Colonic mucosa (tissue), 4 donors: Measurements from ENCODE around the gene N4BP2. TPM values are rescaled to one million over a fixed set of nuclear protein-coding genes. Genes with fewer than 3 reads are reported as not detected.

Source experiments
- DNase-seq: peaks from one replicate; pipeline ENCODE4 v3.0.0-alpha.2; 2020
- H3K27ac ChIP-seq: fragments of 200-600 bp; one replicate; pipeline ENCODE4 v1.8.0; 2021
- H3K27me3 ChIP-seq: fragments of 200-600 bp; one replicate; pipeline ENCODE4 v1.8.0; 2021
- H3K36me3 ChIP-seq: fragments of 200-600 bp; one replicate; pipeline ENCODE4 v1.8.0; 2021
- H3K4me1 ChIP-seq: fragments of 200-600 bp; one replicate; pipeline ENCODE4 v1.8.0; 2021; ENCODE audit warnings: mild to moderate bottlenecking
- H3K4me3 ChIP-seq: fragments of 200-600 bp; one replicate; pipeline ENCODE4 v1.8.0; 2021
- H3K9ac ChIP-seq, 2 donors: one replicate each; pipeline ENCODE4 v1.7.0; 2013; ENCODE audit warnings: control low read depth in 2 of 2, low read depth in 2 of 2, low read length in 2 of 2
- H3K9me3 ChIP-seq: fragments of 200-600 bp; one replicate; pipeline ENCODE4 v1.8.0; 2021
- CTCF ChIP-seq: fragments of 200-600 bp; IDR thresholded peaks from one replicate; pipeline ENCODE4 v1.8.0; 2022; ENCODE audit warnings: antibody characterized with exemption, mild to moderate bottlenecking
- intact Hi-C: fragments of 100-400 bp; cut with DNase I; formaldehyde crosslinking; loops from one replicate; pipeline ENCODE4 v1.14.1; 2022
- total RNA-seq, 2 donors: library from RNA; stranded (reverse); fragmentation: NEBNext Ultra II Directional in 1 of 2; extraction: Animal tissue kit (Norgen Biotek cat#: 25700) in 1 of 2; gene quantifications; one replicate each; pipeline ENCODE4 v1.2.1, GENCODE V29; 2021
- donor health status: healthy.
- donor health status: DM: no; HTN: no; CAD: no.
- donor health status: DM: no; HTN: no; CAD: no.

The N4BP2 gene
- total RNA-seq, 2 donors from 2014 or later = 5.1 to 7.5 TPM

DNA sequence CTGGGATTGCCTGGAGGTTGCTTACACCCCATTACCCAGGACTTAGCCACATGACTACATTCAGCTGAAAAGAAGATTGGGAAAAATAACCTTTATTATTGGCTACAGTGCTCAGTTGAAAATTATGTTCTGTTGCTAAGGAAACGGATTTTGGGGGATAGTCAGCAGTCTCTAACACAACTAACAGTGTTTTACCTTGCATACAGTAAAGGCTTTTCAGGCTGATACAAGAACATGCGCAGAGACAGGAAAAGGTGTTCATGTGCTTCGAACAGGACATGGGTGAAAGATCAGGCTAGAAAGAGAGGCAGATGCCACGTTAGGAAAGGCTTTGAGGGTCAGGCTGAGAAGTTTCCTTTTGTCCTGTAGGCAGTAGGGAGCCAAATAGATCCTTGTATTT is 125.4 kb downstream of the N4BP2 start:
- Histone ChIP-seq H3K27ac (no peak overlapping the region), H3K4me1 (no peaks in the 10 kb centered on the region), H3K9ac (no peak overlapping the region), H3K27me3 (no peaks in the 10 kb centered on the region), H3K36me3 (no peaks in the 10 kb centered on the region), H3K4me3 (no peak overlapping the region), H3K9me3 (no peaks in the 10 kb centered on the region)
- intact Hi-C loops = no loop called here
- TF ChIP-seq CTCF = no peak
- peak; percentile 4 for DNase-seq

DNA sequence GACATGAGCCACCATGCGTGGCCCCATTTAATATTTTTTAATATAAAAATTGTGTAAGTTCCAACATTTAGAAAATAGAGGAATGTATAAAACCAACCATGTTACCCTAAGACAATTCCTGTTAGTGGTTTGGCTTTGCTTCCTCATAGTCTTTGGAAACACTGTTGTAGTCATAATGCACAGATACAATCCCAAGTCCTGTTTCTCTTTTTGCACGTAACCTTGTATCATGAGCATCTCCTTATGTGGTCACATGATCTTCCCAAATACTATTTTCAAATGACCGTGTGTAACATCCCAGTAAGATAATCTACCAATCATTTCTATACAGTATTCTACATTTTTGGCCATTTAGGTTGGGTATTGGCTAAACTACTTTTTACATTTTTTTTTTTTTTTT is 126.3 kb downstream of the N4BP2 start:
- H3K4me3 ChIP-seq = no peak overlapping the region
- no peaks in the 10 kb centered on the region for H3K9me3 ChIP-seq
- TF ChIP-seq CTCF = no peak
- H3K36me3 ChIP-seq = no peaks in the 10 kb centered on the region
- intact Hi-C loops = no loop called here
- no peaks in the 10 kb centered on the region for H3K27me3 ChIP-seq
- H3K4me1 ChIP-seq = no peaks in the 10 kb centered on the region
- no peak overlapping the region for H3K9ac ChIP-seq
- no peak for DNase-seq
- H3K27ac ChIP-seq = no peak overlapping the region

DNA sequence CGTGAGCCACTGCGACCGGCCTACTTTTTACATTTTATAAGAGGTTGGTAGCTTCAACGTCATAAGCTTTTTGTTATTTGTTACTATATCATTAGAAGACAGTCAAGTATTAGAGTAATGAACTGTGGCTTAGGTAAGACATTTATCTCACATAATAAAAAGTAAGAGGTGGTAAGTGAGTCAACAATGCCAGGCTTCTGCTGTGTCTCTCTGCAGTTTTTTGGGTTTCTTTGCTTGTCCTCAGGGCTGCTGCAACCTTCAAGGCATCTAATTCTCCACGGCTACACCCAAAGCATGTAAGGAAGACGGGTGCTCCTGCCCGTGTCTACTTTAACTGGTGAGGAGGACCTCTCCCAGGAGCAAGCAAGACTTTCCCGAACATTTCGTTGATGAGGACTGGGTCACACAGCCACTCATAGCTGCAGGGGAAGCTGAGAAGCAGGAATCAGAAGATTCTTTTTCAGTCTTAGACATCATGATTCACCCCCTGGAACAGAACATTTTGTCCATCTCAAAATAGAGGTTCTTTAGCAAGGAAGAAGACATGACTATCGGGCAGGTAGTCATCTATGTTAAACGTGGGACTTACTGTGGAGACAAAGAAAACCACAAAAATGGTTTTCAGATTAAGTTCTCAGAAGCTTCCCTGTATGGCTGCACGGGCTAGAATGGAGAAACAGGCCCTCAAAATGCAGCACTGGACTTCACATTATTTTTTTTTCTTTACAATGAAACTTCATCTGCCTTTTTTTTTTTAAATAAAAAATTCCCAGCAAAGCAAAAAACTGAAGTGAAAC is 127.2 kb downstream of the N4BP2 start:
- Histone ChIP-seq H3K9me3 (no peaks in the 10 kb centered on the region), H3K4me1 (no peaks in the 10 kb centered on the region), H3K9ac (no peak overlapping the region), H3K36me3 (no peaks in the 10 kb centered on the region), H3K27ac (no peak overlapping the region), H3K4me3 (no peak overlapping the region), H3K27me3 (no peaks in the 10 kb centered on the region)
- intact Hi-C loops = no loop called here
- DNase-seq = peak; percentile 8
- no peak for TF ChIP-seq CTCF

GRCh38 chr4:40185830-40186664 is 129.4 kb downstream of the N4BP2 start:
- no peaks in the 10 kb centered on the region for H3K27me3 ChIP-seq
- no peak overlapping the region for H3K27ac ChIP-seq
- no peak for TF ChIP-seq CTCF
- H3K4me1 ChIP-seq = no peaks in the 10 kb centered on the region
- no peaks in the 10 kb centered on the region for H3K36me3 ChIP-seq
- H3K4me3 ChIP-seq = no peak overlapping the region
- H3K9ac ChIP-seq = no peak overlapping the region
- H3K9me3 ChIP-seq = no peaks in the 10 kb centered on the region
- intact Hi-C loops = no loop called here
- no peak for DNase-seq

DNA sequence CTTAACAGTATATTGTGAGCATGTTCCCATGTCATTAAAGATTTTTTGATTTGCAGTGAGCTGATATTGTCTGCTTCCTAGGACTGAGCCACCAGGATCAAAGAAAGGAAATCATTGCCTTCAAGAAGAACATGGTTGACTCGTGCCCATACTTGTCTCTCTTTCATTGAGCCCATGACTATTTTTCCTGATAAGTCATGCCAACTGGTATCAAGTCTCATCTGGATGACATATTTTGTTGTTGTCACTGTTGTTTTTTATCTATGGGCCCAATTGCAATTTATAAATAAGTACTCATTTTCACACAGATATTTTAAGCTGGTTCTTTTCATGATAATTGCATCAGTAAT is 130.0 kb downstream of the N4BP2 start:
- no peak for DNase-seq
- Histone ChIP-seq H3K4me1 (no peaks in the 10 kb centered on the region), H3K9ac (no peak overlapping the region), H3K9me3 (no peaks in the 10 kb centered on the region), H3K36me3 (no peaks in the 10 kb centered on the region), H3K4me3 (no peak overlapping the region), H3K27ac (no peak overlapping the region), H3K27me3 (no peaks in the 10 kb centered on the region)
- intact Hi-C loops = no loop called here
- no peak for TF ChIP-seq CTCF
